ENCODE measurements around the gene ANAPC13. TPM values are rescaled to one million over a fixed set of nuclear protein-coding genes. Genes with fewer than 3 reads are reported as not detected.

ANAPC13 gene
- total and polyA plus RNA-seq, 12 donors = 51.1 to 186 (median 76.8) TPM

DNA sequence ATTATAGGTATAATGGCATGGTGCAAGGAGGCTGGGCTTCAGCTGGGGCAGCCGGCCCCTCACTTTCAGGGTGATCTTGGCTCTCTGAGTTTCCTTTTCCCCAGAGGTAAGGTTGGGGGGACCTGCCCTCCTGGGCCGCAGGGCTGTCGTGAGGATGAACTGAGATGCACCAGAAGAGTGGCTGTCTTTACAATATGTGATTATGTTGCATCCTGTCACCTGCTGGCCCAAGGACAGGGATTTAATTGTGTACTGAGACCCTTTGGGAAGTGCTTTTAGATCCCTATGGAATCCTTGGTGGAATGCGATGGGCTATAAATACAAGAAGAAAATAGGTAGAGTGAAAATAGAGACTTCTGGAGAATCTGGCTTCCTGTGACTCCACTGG lies 22.1 kb downstream of the ANAPC13 start:
- TF ChIP-seq POLR2A (IDR thresholded peaks at IDR 0.05) (no peak), CTCF (IDR thresholded peaks at IDR 0.05) (no peak)
- intact Hi-C loops (cut with DNase I) = loop anchor here in 1 of 2 donors (5.0 kb wide), 1 partner anchor 91 kb away; the partner anchor contains the start of gene AMOTL2
- WGBS, 4 donors = 66 to 78% (median 71%) methylated on average over 4 of the region's 4 CpGs

GRCh38 chr3:134462331-134462941 lies 23.3 kb downstream of the ANAPC13 start:
- intact Hi-C loops (cut with DNase I) = loop anchor here in 1 of 2 donors (5.0 kb wide), 1 partner anchor 90 kb away; the partner anchor contains the start of gene AMOTL2
- no peaks in the 10 kb centered on the region for H3K27me3 ChIP-seq
- H3K4me3 ChIP-seq = no peak overlapping the region
- no peak for TF ChIP-seq CTCF (IDR thresholded peaks at IDR 0.05)
- no peak for TF ChIP-seq POLR2A (IDR thresholded peaks at IDR 0.05)
- H3K27ac ChIP-seq = peak overlapping the region; percentile 5 to 84 (median 66)
- H3K9me3 ChIP-seq (replicated peaks in 1 of 3) = no peaks in the 10 kb centered on the region
- no peak for DNase-seq
- H3K4me1 ChIP-seq (replicated peaks in 1 of 2) = peaks cover 0 to 20% of the 10 kb centered on the region in 2 donors
- 30 to 50% (median 43%) methylated on average over 5 of the region's 5 CpGs for WGBS, 4 donors
- no peaks in the 10 kb centered on the region for H3K36me3 ChIP-seq (replicated peaks in 1 of 2)

More for the DNA sequence above, 22.1 kb downstream of the ANAPC13 start:
- Histone ChIP-seq H3K9me3 (replicated peaks in 1 of 3) (no peaks in the 10 kb centered on the region), H3K4me3 (no peak overlapping the region), H3K4me1 (replicated peaks in 1 of 2) (peaks cover 0 to 20% of the 10 kb centered on the region in 2 donors), H3K27ac (peak overlapping the region in 3 of 5 donors; percentile 66 to 72 (median 67)), H3K36me3 (replicated peaks in 1 of 2) (no peaks in the 10 kb centered on the region), H3K27me3 (no peaks in the 10 kb centered on the region)
- DNase-seq = no peak

- Histone ChIP-seq H3K4me1 (replicated peaks in 1 of 2) (peaks cover 0 to 20% of the 10 kb centered on the region in 2 donors), H3K27me3 (no peaks in the 10 kb centered on the region), H3K4me3 (no peak overlapping the region), H3K27ac (peak overlapping the region in 2 of 5 donors; percentile 17 to 84), H3K9me3 (replicated peaks in 1 of 3) (no peaks in the 10 kb centered on the region), H3K36me3 (replicated peaks in 1 of 2) (no peaks in the 10 kb centered on the region)
- TF ChIP-seq CTCF (IDR thresholded peaks at IDR 0.05) (no peak), POLR2A (IDR thresholded peaks at IDR 0.05) (no peak)
- 64 to 71% (median 66%) methylated on average over 2 of the region's 2 CpGs for WGBS, 4 donors
- intact Hi-C loops (cut with DNase I) = loop anchor here in 1 of 2 donors (5.0 kb wide), 1 partner anchor 89 kb away; the partner anchor contains the start of gene AMOTL2
- DNase-seq = no peak
These were observed 24.8 kb downstream of the ANAPC13 start for GRCh38 chr3:134460965-134461364.

- intact Hi-C loops (cut with DNase I) = no loop called here
- Histone ChIP-seq H3K27ac (no peak overlapping the region), H3K4me3 (no peak overlapping the region), H3K4me1 (replicated peaks in 1 of 2) (peaks cover 0 to 20% of the 10 kb centered on the region in 2 donors), H3K27me3 (no peaks in the 10 kb centered on the region), H3K36me3 (replicated peaks in 1 of 2) (no peaks in the 10 kb centered on the region), H3K9me3 (replicated peaks in 1 of 3) (no peaks in the 10 kb centered on the region)
- WGBS, 4 donors = 70 to 78% (median 74%) methylated on average over 4 of the region's 4 CpGs
- no peak for DNase-seq
- no peak for TF ChIP-seq POLR2A (IDR thresholded peaks at IDR 0.05)
- no peak for TF ChIP-seq CTCF (IDR thresholded peaks at IDR 0.05)
These were observed 26.2 kb downstream of the ANAPC13 start for GRCh38 chr3:134459562-134459961.

Measured in adrenal gland (tissue), 12 donors.